ENCODE data around the gene DNAJA2.

DNA sequence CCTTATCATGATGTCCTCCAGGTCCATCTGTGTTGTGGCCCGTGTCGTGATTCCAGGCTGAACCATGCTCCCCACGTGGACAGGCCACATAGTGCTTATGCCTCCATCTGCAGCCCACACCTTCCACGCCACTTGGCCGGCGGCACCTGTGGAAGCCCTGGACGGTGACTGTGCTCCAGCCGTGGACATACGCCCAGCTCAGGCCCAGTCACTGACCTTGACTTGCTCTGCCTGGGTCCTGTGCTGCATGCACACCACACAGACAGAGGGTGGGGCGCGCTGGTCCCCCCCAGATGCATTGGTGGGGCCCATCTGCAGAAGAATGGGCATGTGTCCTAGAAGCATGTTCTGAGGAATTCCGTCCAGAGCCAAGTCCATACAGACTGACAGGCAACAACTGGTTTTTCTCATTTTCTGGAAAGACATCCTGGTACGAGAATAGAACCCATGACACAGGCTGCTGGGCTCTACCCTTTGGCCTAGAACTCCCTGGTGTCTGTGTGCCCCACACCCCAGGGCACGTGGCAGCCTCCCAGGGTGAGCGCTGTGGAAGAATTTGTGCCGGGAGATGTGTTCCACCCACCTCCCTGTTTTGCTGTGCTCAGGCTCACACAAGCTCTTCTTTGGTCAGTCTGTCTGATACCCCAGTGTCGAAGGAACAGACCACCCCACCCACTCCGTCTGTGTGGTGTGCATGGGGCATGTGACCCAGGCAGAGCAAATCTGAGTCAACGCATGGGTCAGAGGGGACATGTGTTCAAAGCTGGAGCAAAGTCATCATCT, 49.8 kb downstream of the DNAJA2 start:
- TF ChIP-seq BHLHE40 (IDR thresholded peaks at IDR 0.05; ENCODE audit: low read depth, low read length) (no peak), RAD21 (IDR thresholded peaks at IDR 0.05; ENCODE audit: low read length) (no peak), POLR2A (IDR thresholded peaks at IDR 0.05; ENCODE audit: low read depth, low read length) (no peak), CHD1 (IDR thresholded peaks at IDR 0.05; ENCODE audit: low read depth, low read length) (no peak), SMC3 (IDR thresholded peaks at IDR 0.05; ENCODE audit: low read depth, low read length) (no peak), CEBPB (IDR thresholded peaks at IDR 0.05; ENCODE audit: low read depth, low read length) (no peak), RFX5 (IDR thresholded peaks at IDR 0.05; ENCODE audit: low read depth, low read length) (no peak), NFE2L2 (IDR thresholded peaks at IDR 0.05; ENCODE audit: low read depth, low read length) (no peak)
- TF ChIP-seq, protein P1, sequence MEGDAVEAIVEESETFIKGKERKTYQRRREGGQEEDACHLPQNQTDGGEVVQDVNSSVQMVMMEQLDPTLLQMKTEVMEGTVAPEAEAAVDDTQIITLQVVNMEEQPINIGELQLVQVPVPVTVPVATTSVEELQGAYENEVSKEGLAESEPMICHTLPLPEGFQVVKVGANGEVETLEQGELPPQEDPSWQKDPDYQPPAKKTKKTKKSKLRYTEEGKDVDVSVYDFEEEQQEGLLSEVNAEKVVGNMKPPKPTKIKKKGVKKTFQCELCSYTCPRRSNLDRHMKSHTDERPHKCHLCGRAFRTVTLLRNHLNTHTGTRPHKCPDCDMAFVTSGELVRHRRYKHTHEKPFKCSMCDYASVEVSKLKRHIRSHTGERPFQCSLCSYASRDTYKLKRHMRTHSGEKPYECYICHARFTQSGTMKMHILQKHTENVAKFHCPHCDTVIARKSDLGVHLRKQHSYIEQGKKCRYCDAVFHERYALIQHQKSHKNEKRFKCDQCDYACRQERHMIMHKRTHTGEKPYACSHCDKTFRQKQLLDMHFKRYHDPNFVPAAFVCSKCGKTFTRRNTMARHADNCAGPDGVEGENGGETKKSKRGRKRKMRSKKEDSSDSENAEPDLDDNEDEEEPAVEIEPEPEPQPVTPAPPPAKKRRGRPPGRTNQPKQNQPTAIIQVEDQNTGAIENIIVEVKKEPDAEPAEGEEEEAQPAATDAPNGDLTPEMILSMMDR (conservative IDR thresholded peaks at IDR 0.05; ENCODE audit: low read depth, low read length) = no peak
- TF ChIP-seq, protein P2, sequence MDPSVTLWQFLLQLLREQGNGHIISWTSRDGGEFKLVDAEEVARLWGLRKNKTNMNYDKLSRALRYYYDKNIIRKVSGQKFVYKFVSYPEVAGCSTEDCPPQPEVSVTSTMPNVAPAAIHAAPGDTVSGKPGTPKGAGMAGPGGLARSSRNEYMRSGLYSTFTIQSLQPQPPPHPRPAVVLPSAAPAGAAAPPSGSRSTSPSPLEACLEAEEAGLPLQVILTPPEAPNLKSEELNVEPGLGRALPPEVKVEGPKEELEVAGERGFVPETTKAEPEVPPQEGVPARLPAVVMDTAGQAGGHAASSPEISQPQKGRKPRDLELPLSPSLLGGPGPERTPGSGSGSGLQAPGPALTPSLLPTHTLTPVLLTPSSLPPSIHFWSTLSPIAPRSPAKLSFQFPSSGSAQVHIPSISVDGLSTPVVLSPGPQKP (IDR thresholded peaks at IDR 0.05; ENCODE audit: borderline replicate concordance, low read depth, low read length) = no peak
